ENCODE data around the gene NEUROG1. TPM values are rescaled to one million over a fixed set of nuclear protein-coding genes. Genes with fewer than 3 reads are reported as not detected.
A peak's percentile ranks its signal among the peaks of the same experiment; 100 is the strongest.

Gene NEUROG1
- total and polyA plus RNA-seq, 2 of the 13 experiments (the other 11 are each of a cell fraction or from before 2014, with no cell fraction given), result not detected

GRCh38 chr5:135566422-135567400, 30.9 kb upstream of the NEUROG1 start:
- ATAC-seq (peak; percentile 17; the same call in 2 of the 3 replicates), FAIRE-seq (no peak), DNase-seq (ENCODE audit: low spot score) (no peak)
- Histone ChIP-seq H3K4me3 (replicated peaks in 1 of 3; ENCODE audit: insufficient read depth in 1 of 3, low read depth in 2 of 3, low read length in 3 of 3) (no peak overlapping the region), H3K4me1 (ENCODE audit: insufficient read depth, low read length) (no peaks in the 10 kb centered on the region), H3K4me2 (ENCODE audit: low read depth, low read length) (no peak overlapping the region), H3K79me2 (ENCODE audit: insufficient read depth, low read length) (no peaks in the 10 kb centered on the region), H3K27me3 (ENCODE audit: control insufficient read depth in 1 of 2, insufficient read depth in 2 of 2, low read length in 2 of 2) (peaks cover 0 to 2% of the 10 kb centered on the region in 2 experiments; a peak in 4 of 5 replicates), H3K36me3 (replicated peaks in 1 of 2; ENCODE audit: control insufficient read depth in 1 of 2, insufficient read depth in 2 of 2, low read length in 2 of 2) (no peaks in the 10 kb centered on the region), H2AFZ (ENCODE audit: low read length) (no peak overlapping the region), H3K9me3 (ENCODE audit: low read length) (no peaks in the 10 kb centered on the region), H4K20me1 (ENCODE audit: insufficient read depth, low read length) (no peaks in the 10 kb centered on the region), H3K27ac (ENCODE audit: extremely low read length, insufficient read depth, low read length) (no peak overlapping the region), H3K9ac (ENCODE audit: insufficient read depth, low read depth, low read length) (no peak overlapping the region)
- TF ChIP-seq GLMP (CRISPR knock-in tag; IDR thresholded peaks at IDR 0.05; ENCODE audit: borderline replicate concordance) (no peak), RAD21 (CRISPR knock-in tag; IDR thresholded peaks at IDR 0.05) (0 out of 2 replicates have a peak, but pooled peaks have one; percentile 5)
- intact Hi-C loops (cut with micrococcal nuclease; ENCODE audit: unreplicated experiment) (loop anchor here (2.0 kb wide), 1 partner anchor 104 kb away; no protein-coding TSS in a partner anchor), in situ Hi-C loops (cut with HindIII; ENCODE audit: extremely low pct_ligation_motif_present, low pct_unique_long_range_greater_than_20kb) (loop anchor here (10.0 to 25.0 kb wide), 2 partner anchors 158 to 546 kb away; no protein-coding TSS in a partner anchor)
- POLR2A ChIA-PET, result no interaction called here
- WGBS (ENCODE audit: low lambda C conversion rate), result 52% methylated on average over 15 of the region's 16 CpGs
- CTCF ChIA-PET (ENCODE audit: low intra/inter-chr PET ratio, low total read pairs), result interaction anchor here (1.1 to 2.3 kb wide), 4 partner anchors 15 to 108 kb away, joined by 3 to 20 read pairs (median 4); no protein-coding TSS in a partner anchor
- BruUV-seq (replicated peaks), result no TSS peak

GRCh38 chr5:135565725-135566421, 30.1 kb upstream of the NEUROG1 start:
- H3K4me3 ChIP-seq (replicated peaks in 1 of 3; ENCODE audit: insufficient read depth in 1 of 3, low read depth in 2 of 3, low read length in 3 of 3), result no peak overlapping the region
- WGBS (ENCODE audit: low lambda C conversion rate), result 13% methylated on average over 9 of the region's 16 CpGs
- H3K9ac ChIP-seq (ENCODE audit: insufficient read depth, low read depth, low read length), result no peak overlapping the region
- no peaks in the 10 kb centered on the region for H3K9me3 ChIP-seq (ENCODE audit: low read length)
- intact Hi-C loops (cut with micrococcal nuclease; ENCODE audit: unreplicated experiment) (loop anchor here (2.0 kb wide), 1 partner anchor 103 kb away; no protein-coding TSS in a partner anchor), in situ Hi-C loops (cut with HindIII; ENCODE audit: extremely low pct_ligation_motif_present, low pct_unique_long_range_greater_than_20kb) (loop anchor here (10.0 to 25.0 kb wide), 2 partner anchors 159 to 546 kb away; no protein-coding TSS in a partner anchor)
- peaks cover 0 to 2% of the 10 kb centered on the region in 2 experiments; a peak in 3 of 5 replicates for H3K27me3 ChIP-seq (ENCODE audit: control insufficient read depth in 1 of 2, insufficient read depth in 2 of 2, low read length in 2 of 2)
- no peak overlapping the region for H3K27ac ChIP-seq (ENCODE audit: extremely low read length, insufficient read depth, low read length)
- H3K4me1 ChIP-seq (ENCODE audit: insufficient read depth, low read length), result no peaks in the 10 kb centered on the region
- no peak overlapping the region for H2AFZ ChIP-seq (ENCODE audit: low read length)
- CTCF ChIA-PET (ENCODE audit: low intra/inter-chr PET ratio, low total read pairs), result interaction anchor here (0.7 to 2.3 kb wide), 5 partner anchors 12 to 107 kb away, joined by 3 to 20 read pairs (median 3); no protein-coding TSS in a partner anchor
- ATAC-seq (peak; percentile 80), FAIRE-seq (peak; percentile 73), DNase-seq (ENCODE audit: low spot score) (peak; percentile 42)
- no peaks in the 10 kb centered on the region for H3K79me2 ChIP-seq (ENCODE audit: insufficient read depth, low read length)
- H3K4me2 ChIP-seq (ENCODE audit: low read depth, low read length), result no peak overlapping the region
- H3K36me3 ChIP-seq (replicated peaks in 1 of 2; ENCODE audit: control insufficient read depth in 1 of 2, insufficient read depth in 2 of 2, low read length in 2 of 2), result no peaks in the 10 kb centered on the region
- no peaks in the 10 kb centered on the region for H4K20me1 ChIP-seq (ENCODE audit: insufficient read depth, low read length)
- BruUV-seq (replicated peaks), result no TSS peak
- POLR2A ChIA-PET, result no interaction called here
- no peak for TF ChIP-seq HBP1 (CRISPR knock-in tag; IDR thresholded peaks at IDR 0.05; ENCODE audit: low read depth)
- TF ChIP-seq HNRNPK (IDR thresholded peaks at IDR 0.05; ENCODE audit: low read depth, low read length, poor library complexity, severe bottlenecking), result no peak
- no peak for TF ChIP-seq EED (CRISPR knock-in tag; IDR thresholded peaks at IDR 0.05)
- no peak for TF ChIP-seq KDM4B (CRISPR knock-in tag; IDR thresholded peaks at IDR 0.05)
- 0 out of 2 replicates have a peak, but pooled peaks have one; percentile 12 for TF ChIP-seq BCL6 (CRISPR knock-in tag; IDR thresholded peaks at IDR 0.05)
- no peak for TF ChIP-seq HOXA9 (CRISPR knock-in tag; IDR thresholded peaks at IDR 0.05; ENCODE audit: borderline replicate concordance)
- TF ChIP-seq ATM (IDR thresholded peaks at IDR 0.05; ENCODE audit: borderline replicate concordance), result no peak
- no peak for TF ChIP-seq ZNF703 (CRISPR knock-in tag; IDR thresholded peaks at IDR 0.05; ENCODE audit: borderline replicate concordance)
- TF ChIP-seq ZNF430 (CRISPR knock-in tag; IDR thresholded peaks at IDR 0.05), result no peak
- peak; percentile 80 for TF ChIP-seq SMC3 (IDR thresholded peaks at IDR 0.05; ENCODE audit: low read length)
- no peak for TF ChIP-seq IRF2 (CRISPR knock-in tag; IDR thresholded peaks at IDR 0.05)
